RWPE2 (cell line): ENCODE data around the gene PLCD4.

Experiments
- ATAC-seq: fragments of 200-7000 bp; cut with Tn5 transposase; 3 replicates; pipeline ENCODE4 v1.9.1; 2021; ENCODE audit warnings: low read depth
- DNase-seq: peaks from one replicate; pipeline ENCODE4 v3.0.0-alpha.2; 2020; ENCODE audit warnings: low spot score
- H3K27ac ChIP-seq: fragments of 450-650 bp; 2 replicates; pipeline ENCODE4 v1.5.1; 2017; ENCODE audit warnings: mild to moderate bottlenecking; ENCODE audit not compliant: poor library complexity, severe bottlenecking
- H3K27me3 ChIP-seq: fragments of 250-450 bp; sonication (Bioruptor Pico); 2 replicates; pipeline ENCODE4 v1.5.1; 2021; ENCODE audit warnings: mild to moderate bottlenecking, moderate library complexity; ENCODE audit not compliant: insufficient read depth, poor library complexity, severe bottlenecking
- H3K36me3 ChIP-seq: fragments of 250-450 bp; sonication (Bioruptor Pico); 2 replicates; pipeline ENCODE4 v1.5.1; 2020; ENCODE audit warnings: low read depth, mild to moderate bottlenecking, moderate library complexity
- H3K4me1 ChIP-seq: fragments of 250-450 bp; sonication (Bioruptor Pico); 2 replicates; pipeline ENCODE4 v1.5.1; 2021; ENCODE audit warnings: mild to moderate bottlenecking, moderate library complexity; ENCODE audit not compliant: insufficient read depth, poor library complexity, severe bottlenecking
- H3K4me3 ChIP-seq: fragments of 250-450 bp; sonication (Bioruptor Pico); 2 replicates; pipeline ENCODE4 v1.5.1; 2021; ENCODE audit warnings: mild to moderate bottlenecking, moderate library complexity; ENCODE audit not compliant: severe bottlenecking
- H3K9me3 ChIP-seq: fragments of 250-450 bp; sonication (Bioruptor Pico); 2 replicates; pipeline ENCODE4 v1.5.1; 2021; ENCODE audit warnings: mild to moderate bottlenecking, moderate library complexity; ENCODE audit not compliant: severe bottlenecking
- CTCF ChIP-seq: fragments of 450-650 bp; IDR thresholded peaks from one replicate; pipeline ENCODE4 v1.5.1; 2017; ENCODE audit warnings: mild to moderate bottlenecking, moderate library complexity; ENCODE audit not compliant: poor library complexity, severe bottlenecking

Gene PLCD4

GRCh38 chr2:218642786-218643185 lies 35.1 kb downstream of the PLCD4 start:
- Histone ChIP-seq H3K9me3 (no peaks in the 10 kb centered on the region), H3K4me3 (no peak overlapping the region), H3K4me1 (no peaks in the 10 kb centered on the region), H3K27me3 (no peaks in the 10 kb centered on the region), H3K27ac (no peak overlapping the region), H3K36me3 (peaks cover 93% of the 10 kb centered on the region)
- no peak for TF ChIP-seq CTCF
- DNase-seq (no peak), ATAC-seq (no peak)

- no peaks in the 10 kb centered on the region for H3K9me3 ChIP-seq
- no peaks in the 10 kb centered on the region for H3K27me3 ChIP-seq
- no peak overlapping the region for H3K27ac ChIP-seq
- no peak overlapping the region for H3K4me3 ChIP-seq
- TF ChIP-seq CTCF = no peak
- no peaks in the 10 kb centered on the region for H3K4me1 ChIP-seq
- ATAC-seq (peak; percentile 9; the same call in 1 of the 3 replicates), DNase-seq (no peak)
- H3K36me3 ChIP-seq = peaks cover 93% of the 10 kb centered on the region
Measured at GRCh38 chr2:218643751-218644310, 36.1 kb downstream of the PLCD4 start.

- TF ChIP-seq CTCF = no peak
- H3K36me3 ChIP-seq = peaks cover 93% of the 10 kb centered on the region
Measured at GRCh38 chr2:218644721-218645120, 37.0 kb downstream of the PLCD4 start.

GRCh38 chr2:218645126-218645525 lies 37.4 kb downstream of the PLCD4 start:
- H3K27me3 ChIP-seq = no peaks in the 10 kb centered on the region
- DNase-seq = no peak
- ATAC-seq = peak; percentile 57
- peaks cover 93% of the 10 kb centered on the region for H3K36me3 ChIP-seq
- no peak overlapping the region for H3K4me3 ChIP-seq
- H3K4me1 ChIP-seq = no peaks in the 10 kb centered on the region
- H3K9me3 ChIP-seq = no peaks in the 10 kb centered on the region
- TF ChIP-seq CTCF = no peak
- peak overlapping the region; percentile 6 for H3K27ac ChIP-seq

More at GRCh38 chr2:218644721-218645120, 37.0 kb downstream of the PLCD4 start:
- no peak for DNase-seq
- peak overlapping the region; percentile 6 for H3K27ac ChIP-seq
- no peaks in the 10 kb centered on the region for H3K9me3 ChIP-seq
- no peaks in the 10 kb centered on the region for H3K4me1 ChIP-seq
- no peak overlapping the region for H3K4me3 ChIP-seq
- no peak for ATAC-seq
- no peaks in the 10 kb centered on the region for H3K27me3 ChIP-seq

- no peaks in the 10 kb centered on the region for H3K27me3 ChIP-seq
- H3K9me3 ChIP-seq = no peaks in the 10 kb centered on the region
- H3K4me1 ChIP-seq = no peaks in the 10 kb centered on the region
- no peak overlapping the region for H3K4me3 ChIP-seq
- TF ChIP-seq CTCF = peak; percentile 85
- DNase-seq (no peak), ATAC-seq (peak; percentile 62)
- peaks cover 92% of the 10 kb centered on the region for H3K36me3 ChIP-seq
- H3K27ac ChIP-seq = no peak overlapping the region
Measured at GRCh38 chr2:218648088-218648786, 40.5 kb downstream of the PLCD4 start.
